MM.1S (cell line): Measurements from ENCODE around the gene VTI1B.

Experiments
- EZH2 ChIP-seq: fragments of 300-600 bp; sonication (generic); optimal IDR thresholded peaks from 2 replicates; pipeline ENCODE3; 2017; ENCODE audit warnings: low read depth, mild to moderate bottlenecking, antibody characterized with exemption, low read length, mixed read lengths
- EZH2phosphoT487 ChIP-seq: fragments of 300-600 bp; sonication (generic); IDR thresholded peaks from 2 replicates; pipeline ENCODE4 v1.6.1; 2018; ENCODE audit warnings: antibody characterized with exemption, low read length
- TF ChIP-seq, protein P1 (sequence below): fragments of 300-600 bp; sonication (generic); IDR thresholded peaks from 2 replicates; pipeline ENCODE4 v1.5.1; 2016; ENCODE audit warnings: antibody characterized with exemption, low read length, mixed read lengths

DNA sequence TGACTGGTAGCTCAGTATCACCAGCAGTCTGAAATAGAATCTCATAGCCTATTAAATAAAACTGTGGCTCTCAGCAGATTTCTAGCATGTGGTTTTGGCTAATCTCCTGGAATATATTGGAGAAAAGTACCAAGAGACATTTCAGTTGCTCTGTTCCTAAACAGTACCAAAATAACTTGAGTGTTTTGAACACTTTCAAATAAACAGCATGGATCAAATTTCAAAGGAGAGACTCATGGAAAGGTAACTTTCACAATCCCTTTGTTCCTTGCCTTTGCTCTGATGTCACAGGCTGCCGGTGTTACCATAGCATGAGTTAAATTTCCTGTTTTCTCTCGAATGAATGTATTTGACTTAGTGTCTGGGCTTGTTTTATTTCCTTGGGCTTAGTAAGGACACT lies 51.3 kb downstream of the VTI1B start:
- TF ChIP-seq, protein P1, sequence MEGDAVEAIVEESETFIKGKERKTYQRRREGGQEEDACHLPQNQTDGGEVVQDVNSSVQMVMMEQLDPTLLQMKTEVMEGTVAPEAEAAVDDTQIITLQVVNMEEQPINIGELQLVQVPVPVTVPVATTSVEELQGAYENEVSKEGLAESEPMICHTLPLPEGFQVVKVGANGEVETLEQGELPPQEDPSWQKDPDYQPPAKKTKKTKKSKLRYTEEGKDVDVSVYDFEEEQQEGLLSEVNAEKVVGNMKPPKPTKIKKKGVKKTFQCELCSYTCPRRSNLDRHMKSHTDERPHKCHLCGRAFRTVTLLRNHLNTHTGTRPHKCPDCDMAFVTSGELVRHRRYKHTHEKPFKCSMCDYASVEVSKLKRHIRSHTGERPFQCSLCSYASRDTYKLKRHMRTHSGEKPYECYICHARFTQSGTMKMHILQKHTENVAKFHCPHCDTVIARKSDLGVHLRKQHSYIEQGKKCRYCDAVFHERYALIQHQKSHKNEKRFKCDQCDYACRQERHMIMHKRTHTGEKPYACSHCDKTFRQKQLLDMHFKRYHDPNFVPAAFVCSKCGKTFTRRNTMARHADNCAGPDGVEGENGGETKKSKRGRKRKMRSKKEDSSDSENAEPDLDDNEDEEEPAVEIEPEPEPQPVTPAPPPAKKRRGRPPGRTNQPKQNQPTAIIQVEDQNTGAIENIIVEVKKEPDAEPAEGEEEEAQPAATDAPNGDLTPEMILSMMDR, result no peak
- TF ChIP-seq EZH2 (no peak), EZH2phosphoT487 (no peak)
